GM23338 (cell line): ENCODE data around the gene GPR63. TPM values are rescaled to one million over a fixed set of nuclear protein-coding genes. Genes with fewer than 3 reads are reported as not detected.

Experiments used
- ATAC-seq: fragments of 200-7000 bp; cut with Tn5 transposase; 3 replicates; pipeline ENCODE4 v1.9.1; 2020
- DNase-seq: peaks from one replicate; pipeline ENCODE4 v3.0.0-alpha.2; 2015; ENCODE audit warnings: low spot score
- H2AFZ ChIP-seq: fragments of 200-600 bp; sonication (generic); 2 replicates; pipeline ENCODE4 v1.8.0; 2016; ENCODE audit warnings: antibody characterized with exemption, mild to moderate bottlenecking, moderate library complexity
- H3F3A ChIP-seq: fragments of 200-600 bp; sonication (generic); replicated peaks from 2 replicates; pipeline ENCODE4 v1.8.0; 2017; ENCODE audit warnings: antibody characterized with exemption, mixed run types, low read depth
- H3K27ac ChIP-seq: fragments of 200-600 bp; sonication (generic); 2 replicates; pipeline ENCODE4 v1.6.1; 2016; ENCODE audit warnings: low read depth
- H3K27me3 ChIP-seq: fragments of 200-600 bp; sonication (generic); 2 replicates; pipeline ENCODE4 v1.8.0; 2016; ENCODE audit warnings: mild to moderate bottlenecking, mixed run types, moderate library complexity; ENCODE audit not compliant: insufficient read depth
- H3K36me3 ChIP-seq: fragments of 200-600 bp; sonication (generic); 2 replicates; pipeline ENCODE4 v1.8.0; 2016; ENCODE audit warnings: mild to moderate bottlenecking; ENCODE audit not compliant: insufficient read depth
- H3K4me1 ChIP-seq: fragments of 200-600 bp; sonication (generic); 2 replicates; pipeline ENCODE4 v1.8.0; 2016; ENCODE audit warnings: mild to moderate bottlenecking, moderate library complexity; ENCODE audit not compliant: insufficient read depth
- H3K4me2 ChIP-seq: fragments of 200-600 bp; sonication (generic); 2 replicates; pipeline ENCODE4 v1.7.1; 2017; ENCODE audit warnings: mixed run types
- H3K4me3 ChIP-seq: fragments of 200-600 bp; sonication (generic); 2 replicates; pipeline ENCODE4 v1.6.1; 2016; ENCODE audit warnings: mixed run types
- H3K79me2 ChIP-seq: fragments of 200-600 bp; sonication (generic); replicated peaks from 2 replicates; pipeline ENCODE4 v1.8.0; 2017; ENCODE audit warnings: mild to moderate bottlenecking; ENCODE audit not compliant: insufficient read depth
- H3K9me2 ChIP-seq: fragments of 200-600 bp; sonication (generic); 2 replicates; pipeline ENCODE4 v1.8.0; 2017; ENCODE audit not compliant: insufficient read depth
- H4K20me1 ChIP-seq: fragments of 200-600 bp; sonication (generic); replicated peaks from 2 replicates; pipeline ENCODE4 v1.8.0; 2017; ENCODE audit warnings: mild to moderate bottlenecking; ENCODE audit not compliant: insufficient read depth
- H3K27ac Mint-ChIP-seq: 2 replicates; pipeline ENCODE4 v1.8.0; 2020; ENCODE audit warnings: inconsistent platforms, mild to moderate bottlenecking, moderate library complexity, mixed read lengths
- H3K27me3 Mint-ChIP-seq: 3 replicates; pipeline ENCODE4 v1.8.0; 2022; ENCODE audit warnings: low read depth, mild to moderate bottlenecking, moderate library complexity, mixed read lengths, inconsistent platforms; ENCODE audit not compliant: insufficient read depth, poor library complexity
- H3K36me3 Mint-ChIP-seq: 3 replicates; pipeline ENCODE4 v1.8.0; 2021; ENCODE audit warnings: low read depth, mild to moderate bottlenecking, inconsistent platforms, moderate library complexity, mixed read lengths
- H3K4me1 Mint-ChIP-seq: 3 replicates; pipeline ENCODE4 v1.8.0; 2020; ENCODE audit warnings: mild to moderate bottlenecking, inconsistent platforms, mixed read lengths
- H3K4me3 Mint-ChIP-seq: 3 replicates; pipeline ENCODE4 v1.8.0; 2021; ENCODE audit warnings: moderate library complexity, mild to moderate bottlenecking, inconsistent platforms, mixed read lengths
- H3K9me3 Mint-ChIP-seq: 3 replicates; pipeline ENCODE4 v1.8.0; 2020; ENCODE audit warnings: moderate library complexity, mild to moderate bottlenecking, inconsistent platforms, mixed read lengths
- CREB1 ChIP-seq: fragments of 250-450 bp; sonication (Bioruptor Pico); IDR thresholded peaks from 2 replicates; pipeline ENCODE4 v1.5.0; 2020; ENCODE audit warnings: low read depth, mild to moderate bottlenecking, moderate library complexity
- CTCF ChIP-seq, 2 experiments: fragments of 200-600 bp in 1 of 2; sonication (generic) in 1 of 2; conservative IDR thresholded peaks; 2 replicates each; pipeline versions ENCODE4 v1.5.1 to v1.6.1; 2016 to 2017; ENCODE audit warnings: antibody characterized with exemption in 2 of 2, low read depth in 2 of 2, mild to moderate bottlenecking in 2 of 2, moderate library complexity in 1 of 2
- EZH2 ChIP-seq: fragments of 200-600 bp; sonication (generic); IDR thresholded peaks from one replicate; pipeline ENCODE4 v1.8.0; 2017; ENCODE audit warnings: antibody characterized with exemption, mild to moderate bottlenecking, low read depth; ENCODE audit not compliant: unreplicated experiment
- EZH2phosphoT487 ChIP-seq: fragments of 200-600 bp; sonication (generic); IDR thresholded peaks from one replicate; pipeline ENCODE4 v1.8.1; 2018; ENCODE audit warnings: antibody characterized with exemption; ENCODE audit not compliant: unreplicated experiment
- JUNB ChIP-seq: IDR thresholded peaks from one replicate; pipeline ENCODE4 v1.6.1; 2016; ENCODE audit warnings: antibody characterized with exemption; ENCODE audit not compliant: unreplicated experiment
- POLR2AphosphoS5 ChIP-seq: IDR thresholded peaks from 2 replicates; pipeline ENCODE4 v1.6.1; 2016; ENCODE audit warnings: antibody characterized with exemption, low read depth
- REST ChIP-seq: IDR thresholded peaks from one replicate; pipeline ENCODE4 v1.6.1; 2018; ENCODE audit warnings: antibody characterized with exemption; ENCODE audit not compliant: unreplicated experiment
- STAT1 ChIP-seq: IDR thresholded peaks from one replicate; pipeline ENCODE4 v1.6.1; 2016; ENCODE audit warnings: antibody characterized with exemption; ENCODE audit not compliant: unreplicated experiment
- ZNF114 ChIP-seq: fragments of 250-450 bp; sonication (Bioruptor Pico); IDR thresholded peaks from 2 replicates; pipeline ENCODE4 v1.5.0; 2020; ENCODE audit warnings: mild to moderate bottlenecking, moderate library complexity
- ZNF462 ChIP-seq: fragments of 250-450 bp; sonication (Bioruptor Pico); IDR thresholded peaks from 2 replicates; pipeline ENCODE4 v1.5.0; 2020; ENCODE audit warnings: mild to moderate bottlenecking, moderate library complexity
- polyA plus RNA-seq: library from polyadenylated mRNA; unstranded; fragments of >200 nt; fragmentation: Nextera tagmentation; extraction: Ambion mirVana; gene quantifications from 2 replicates; pipeline ENCODE4 v1.2.1, GENCODE V29; 2016
- total RNA-seq: library from RNA; depleted of rRNA; stranded (reverse); fragments of >200 nt; shearing (Covaris generic); gene quantifications from 2 replicates; pipeline ENCODE4 v1.2.3, GENCODE V29; 2014
- TF ChIP-seq, protein P1 (sequence below): IDR thresholded peaks from 2 replicates; pipeline ENCODE4 v1.6.1; 2016; ENCODE audit warnings: antibody characterized with exemption

GPR63 gene
- total and polyA plus RNA-seq, 2 experiments from 2014 or later = 5.4 to 19.3 TPM

GRCh38 chr6:96865055-96865405, 27.8 kb upstream of the GPR63 start:
- H3K27ac ChIP-seq = no peak overlapping the region
- 0 out of 2 replicates have a peak, but pooled peaks cover 5% of the 10 kb centered on the region for H3K9me2 ChIP-seq
- no peaks in the 10 kb centered on the region for H3K79me2 ChIP-seq
- ATAC-seq = no peak
- H3K4me1 Mint-ChIP-seq = no peaks in the 10 kb centered on the region
- H3K9me3 Mint-ChIP-seq = peaks cover 11% of the 10 kb centered on the region
- H3F3A ChIP-seq = no peaks in the 10 kb centered on the region
- H2AFZ ChIP-seq = no peak overlapping the region; the same call in 1 of the 2 replicates
- H3K36me3 ChIP-seq = no peaks in the 10 kb centered on the region
- no peak overlapping the region for H3K4me2 ChIP-seq
- H3K27me3 Mint-ChIP-seq = peaks cover 2% of the 10 kb centered on the region
- TF ChIP-seq EZH2phosphoT487 (no peak), STAT1 (no peak), ZNF462 (no peak), POLR2AphosphoS5 (no peak), EZH2 (no peak), ZNF114 (CRISPR knock-in tag) (no peak), CTCF (conservative IDR thresholded peaks at IDR 0.05; ENCODE audit: low read depth in 2 of 2) (no peak), CREB1 (CRISPR knock-in tag) (no peak), REST (no peak), JUNB (no peak)
- TF ChIP-seq, protein P1, sequence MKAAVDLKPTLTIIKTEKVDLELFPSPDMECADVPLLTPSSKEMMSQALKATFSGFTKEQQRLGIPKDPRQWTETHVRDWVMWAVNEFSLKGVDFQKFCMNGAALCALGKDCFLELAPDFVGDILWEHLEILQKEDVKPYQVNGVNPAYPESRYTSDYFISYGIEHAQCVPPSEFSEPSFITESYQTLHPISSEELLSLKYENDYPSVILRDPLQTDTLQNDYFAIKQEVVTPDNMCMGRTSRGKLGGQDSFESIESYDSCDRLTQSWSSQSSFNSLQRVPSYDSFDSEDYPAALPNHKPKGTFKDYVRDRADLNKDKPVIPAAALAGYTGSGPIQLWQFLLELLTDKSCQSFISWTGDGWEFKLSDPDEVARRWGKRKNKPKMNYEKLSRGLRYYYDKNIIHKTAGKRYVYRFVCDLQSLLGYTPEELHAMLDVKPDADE = no peak
- H3K27ac Mint-ChIP-seq = no peak overlapping the region
- H3K4me3 ChIP-seq = no peak overlapping the region
- 0 out of 3 replicates have a peak, but pooled peaks cover 6% of the 10 kb centered on the region for H3K36me3 Mint-ChIP-seq
- H4K20me1 ChIP-seq = no peaks in the 10 kb centered on the region
- no peak for DNase-seq
- H3K27me3 ChIP-seq = no peaks in the 10 kb centered on the region
- H3K4me1 ChIP-seq = no peaks in the 10 kb centered on the region
- no peak overlapping the region for H3K4me3 Mint-ChIP-seq
